Mucosa of descending colon (tissue), 3 donors: ENCODE measurements around the gene SPOPL. TPM values are rescaled to one million over a fixed set of nuclear protein-coding genes. Genes with fewer than 3 reads are reported as not detected.

ENCODE experiments used
- ATAC-seq: fragments of 200-7000 bp; cut with Tn5 transposase; one replicate; pipeline ENCODE4 v1.9.1; 2020; ENCODE audit warnings: mild to moderate bottlenecking, moderate library complexity
- DNase-seq, 3 donors: peaks; one replicate each; pipeline ENCODE4 v3.0.0-alpha.2; 2020
- H3K36me3 ChIP-seq: fragments of 200-600 bp; one replicate; pipeline ENCODE4 v1.8.0; 2021; ENCODE audit warnings: low read depth, mild to moderate bottlenecking
- H3K4me1 ChIP-seq: fragments of 200-600 bp; one replicate; pipeline ENCODE4 v1.8.0; 2021; ENCODE audit warnings: low read depth, mild to moderate bottlenecking
- H3K4me3 ChIP-seq: fragments of 200-600 bp; one replicate; pipeline ENCODE4 v1.8.0; 2021; ENCODE audit warnings: mild to moderate bottlenecking
- H3K9me3 ChIP-seq: fragments of 200-600 bp; one replicate; pipeline ENCODE4 v1.8.0; 2021; ENCODE audit warnings: mild to moderate bottlenecking
- CTCF ChIP-seq: fragments of 200-600 bp; IDR thresholded peaks from one replicate; pipeline ENCODE4 v1.8.0; 2022; ENCODE audit warnings: antibody characterized with exemption, mild to moderate bottlenecking
- intact Hi-C, 2 donors: fragments of 100-400 bp; cut with DNase I in 1 of 2; cut with micrococcal nuclease in 1 of 2; formaldehyde crosslinking; loops; one replicate each; pipeline versions ENCODE4 v1.11.0 to v1.11.1; 2022; cut with DNase I, micrococcal nuclease
- total RNA-seq, 3 donors: library from RNA; stranded (reverse); fragmentation: NEBNext Ultra II Directional in 2 of 3; extraction: Animal tissue kit (Norgen Biotek cat#: 25700) in 2 of 3; gene quantifications; one replicate each; pipeline versions ENCODE4 v1.2.1 to v1.2.4, GENCODE V29; 2021 to 2023
- donor health status: DM: no; HTN: no; CAD: no; lungs with moderate emphysema.
- donor health status: DM: no; HTN: no; CAD: no.
- donor health status: DM: no; HTN: yes; CAD: no.

SPOPL gene
- total RNA-seq, 3 donors from 2014 or later, result 28.3 to 45.5 (median 33.2) TPM

- no peak for ATAC-seq
- DNase-seq, result no peak
- Histone ChIP-seq H3K4me1 (no peaks in the 10 kb centered on the region), H3K36me3 (no peaks in the 10 kb centered on the region), H3K9me3 (no peaks in the 10 kb centered on the region), H3K4me3 (no peak overlapping the region)
- no peak for TF ChIP-seq CTCF
- intact Hi-C loops, result no loop called here
Measured at GRCh38 chr2:138600732-138601457, 99.3 kb downstream of the SPOPL start.

- H3K4me3 ChIP-seq, result no peak overlapping the region
- ATAC-seq, result no peak
- H3K4me1 ChIP-seq, result no peaks in the 10 kb centered on the region
- intact Hi-C loops, result no loop called here
- H3K36me3 ChIP-seq, result no peaks in the 10 kb centered on the region
- H3K9me3 ChIP-seq, result no peaks in the 10 kb centered on the region
- no peak for TF ChIP-seq CTCF
- no peak for DNase-seq
Measured at GRCh38 chr2:138601458-138602165, 100.0 kb downstream of the SPOPL start.

GRCh38 chr2:138602166-138602460 is 100.5 kb downstream of the SPOPL start:
- TF ChIP-seq CTCF, result no peak
- no peak for ATAC-seq
- Histone ChIP-seq H3K4me1 (no peaks in the 10 kb centered on the region), H3K4me3 (no peak overlapping the region), H3K9me3 (no peaks in the 10 kb centered on the region), H3K36me3 (no peaks in the 10 kb centered on the region)
- DNase-seq, result no peak
- intact Hi-C loops, result no loop called here

GRCh38 chr2:138607746-138608145 is 106.2 kb downstream of the SPOPL start:
- TF ChIP-seq CTCF, result no peak
- intact Hi-C loops, result no loop called here
- Histone ChIP-seq H3K36me3 (no peaks in the 10 kb centered on the region), H3K4me1 (no peaks in the 10 kb centered on the region), H3K4me3 (no peak overlapping the region), H3K9me3 (no peaks in the 10 kb centered on the region)
- ATAC-seq, result no peak
- DNase-seq, result no peak

- Histone ChIP-seq H3K36me3 (no peaks in the 10 kb centered on the region), H3K4me1 (no peaks in the 10 kb centered on the region), H3K4me3 (no peak overlapping the region), H3K9me3 (no peaks in the 10 kb centered on the region)
- TF ChIP-seq CTCF, result no peak
- intact Hi-C loops, result no loop called here
- DNase-seq, result no peak
- no peak for ATAC-seq
Measured at GRCh38 chr2:138609446-138609845, 107.9 kb downstream of the SPOPL start.
